WTC11 (cell line): ENCODE measurements around the gene DCAF15.

ENCODE experiments used
- AFF4 ChIP-seq: sonication (generic); formaldehyde crosslinking; IDR thresholded peaks from 2 replicates; pipeline ENCODE4 v1.8.1; 2023; ENCODE audit warnings: mild to moderate bottlenecking, missing genetic modification reagents, borderline replicate concordance
- ATF3 ChIP-seq: sonication (generic); formaldehyde crosslinking; conservative IDR thresholded peaks from 2 replicates; pipeline ENCODE4 v1.8.1; 2022; ENCODE audit warnings: mild to moderate bottlenecking, missing genetic modification reagents
- CTCF ChIP-seq: fragments of 200-600 bp; IDR thresholded peaks from 2 replicates; pipeline ENCODE4 v1.8.0; 2022; ENCODE audit warnings: antibody characterized with exemption
- ESRRA ChIP-seq: sonication (generic); formaldehyde crosslinking; IDR thresholded peaks from 2 replicates; pipeline ENCODE4 v1.8.1; 2022; ENCODE audit warnings: mild to moderate bottlenecking, missing genetic modification reagents, borderline replicate concordance
- ETV6 ChIP-seq: sonication (generic); formaldehyde crosslinking; IDR thresholded peaks from 2 replicates; pipeline ENCODE4 v1.8.1; 2022; ENCODE audit warnings: mild to moderate bottlenecking, missing genetic modification reagents
- FOXP4 ChIP-seq: sonication (generic); formaldehyde crosslinking; IDR thresholded peaks from 2 replicates; pipeline ENCODE4 v1.8.0; 2022; ENCODE audit warnings: mild to moderate bottlenecking, missing genetic modification reagents
- MXD4 ChIP-seq: fragments of 250-450 bp; sonication (Bioruptor Pico); IDR thresholded peaks from 2 replicates; pipeline ENCODE4 v1.8.0; 2021; ENCODE audit warnings: mild to moderate bottlenecking, moderate library complexity, borderline replicate concordance
- NFE2L1 ChIP-seq: sonication (generic); formaldehyde crosslinking; IDR thresholded peaks from 2 replicates; pipeline ENCODE4 v1.8.1; 2023; ENCODE audit warnings: missing genetic modification reagents
- NR1H2 ChIP-seq: sonication (generic); formaldehyde crosslinking; IDR thresholded peaks from 2 replicates; pipeline ENCODE4 v1.9.0; 2021; ENCODE audit warnings: mild to moderate bottlenecking, moderate library complexity, missing genetic modification reagents
- SMAD3 ChIP-seq: sonication (generic); formaldehyde crosslinking; IDR thresholded peaks from 2 replicates; pipeline ENCODE4 v1.8.0; 2022; ENCODE audit warnings: missing genetic modification reagents, mild to moderate bottlenecking, borderline replicate concordance
- TEAD1 ChIP-seq: sonication (generic); formaldehyde crosslinking; IDR thresholded peaks from 2 replicates; pipeline ENCODE4 v1.8.0; 2022; ENCODE audit warnings: mild to moderate bottlenecking, missing genetic modification reagents
- TF ChIP-seq, protein P1 (sequence below): sonication (generic); formaldehyde crosslinking; IDR thresholded peaks from 2 replicates; pipeline ENCODE4 v1.8.0; 2022; ENCODE audit warnings: mild to moderate bottlenecking, missing genetic modification reagents

- TF ChIP-seq CTCF (no peak), NR1H2 (no peak), ETV6 (CRISPR knock-in tag) (no peak), TEAD1 (CRISPR knock-in tag) (no peak), AFF4 (CRISPR knock-in tag) (no peak), NFE2L1 (CRISPR knock-in tag) (no peak), ATF3 (CRISPR knock-in tag) (no peak), ESRRA (CRISPR knock-in tag) (no peak), FOXP4 (CRISPR knock-in tag) (no peak), MXD4 (no peak), SMAD3 (CRISPR knock-in tag) (no peak)
- TF ChIP-seq, protein P1, sequence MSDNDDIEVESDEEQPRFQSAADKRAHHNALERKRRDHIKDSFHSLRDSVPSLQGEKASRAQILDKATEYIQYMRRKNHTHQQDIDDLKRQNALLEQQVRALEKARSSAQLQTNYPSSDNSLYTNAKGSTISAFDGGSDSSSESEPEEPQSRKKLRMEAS = no peak
Measured at GRCh38 chr19:13961826-13962698, 9.8 kb downstream of the DCAF15 start.
